Measurements from ENCODE around the gene TRPV3. TPM values are rescaled to one million over a fixed set of nuclear protein-coding genes. Genes with fewer than 3 reads are reported as not detected.

The TRPV3 gene
- total and polyA plus RNA-seq, 2 donors (not counting 3 experiments of a cell fraction or from before 2014, with no cell fraction given): 0.01 TPM; not detected in 1

DNA sequence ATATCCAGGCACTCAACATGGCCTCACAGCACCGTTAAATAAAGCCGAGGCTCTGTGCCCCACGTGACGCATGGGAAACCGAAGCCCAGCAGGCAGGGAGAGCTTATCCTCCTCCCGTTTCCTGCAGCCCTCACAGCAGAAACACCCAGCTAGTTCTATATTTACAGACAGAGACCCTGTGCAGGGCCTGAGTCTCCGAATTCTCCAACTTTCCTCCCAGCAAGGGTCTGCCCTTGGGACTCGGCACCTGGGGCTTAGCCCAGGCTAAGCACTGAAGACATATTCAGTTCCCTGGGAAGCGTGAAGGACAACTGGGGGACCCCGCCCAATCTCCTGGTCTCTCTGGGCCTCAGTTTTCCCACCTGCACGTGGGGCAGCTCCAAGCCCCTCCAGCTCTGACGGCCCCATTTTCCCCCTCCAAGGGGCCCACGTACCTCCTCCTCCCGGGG lies 29.2 kb downstream of the TRPV3 start:
- Histone ChIP-seq H3K9ac (replicated peaks; ENCODE audit: extremely low read depth, insufficient read depth, low read length) (no peak overlapping the region), H3K4me1 (ENCODE audit: control insufficient read depth, extremely low read depth, insufficient read depth, low read length) (no peaks in the 10 kb centered on the region), H4K20me1 (replicated peaks; ENCODE audit: control insufficient read depth, extremely low read depth, insufficient read depth, low read length) (no peaks in the 10 kb centered on the region), H3K36me3 (ENCODE audit: control insufficient read depth in 2 of 2, extremely low read depth in 1 of 2, insufficient read depth in 2 of 2, low read length in 2 of 2) (no peaks in the 10 kb centered on the region), H2AFZ (ENCODE audit: low read depth, low read length) (no peak overlapping the region), H3K27me3 (ENCODE audit: control insufficient read depth in 2 of 2, insufficient read depth in 2 of 2, low read length in 2 of 2) (no peaks in the 10 kb centered on the region), H3K4me2 (ENCODE audit: insufficient read depth, low read length) (no peak overlapping the region), H3K9me3 (replicated peaks; ENCODE audit: control insufficient read depth, insufficient read depth, low read length) (no peaks in the 10 kb centered on the region), H3K27ac (ENCODE audit: insufficient read depth, low read depth, low read length) (no peak overlapping the region), H3K9me1 (replicated peaks; ENCODE audit: control insufficient read depth, extremely low read depth, insufficient read depth, low read length) (no peaks in the 10 kb centered on the region), H3K79me2 (ENCODE audit: control insufficient read depth, insufficient read depth, low read length) (no peaks in the 10 kb centered on the region), H3K4me3 (replicated peaks in 1 of 3; ENCODE audit: insufficient read depth in 1 of 3, low read depth in 1 of 3, low read length in 3 of 3) (no peak overlapping the region)
- ChIA-PET POLR2A (no interaction called here), CTCF (no interaction called here)
- intact Hi-C loops (cut with micrococcal nuclease): no loop called here
- no peak for DNase-seq (ENCODE audit: low read depth, low spot score)
- TF ChIP-seq EZH2 (IDR thresholded peaks at IDR 0.05; ENCODE audit: borderline replicate concordance, low read depth, low read length, severe bottlenecking) (no peak), POLR2A (IDR thresholded peaks at IDR 0.05; ENCODE audit: low read depth, low read length) (no peak), MYC (IDR thresholded peaks at IDR 0.05; ENCODE audit: low read depth, low read length) (no peak), FOS (IDR thresholded peaks at IDR 0.05; ENCODE audit: borderline replicate concordance, insufficient read depth, low read length) (no peak), JUN (IDR thresholded peaks at IDR 0.05; ENCODE audit: borderline replicate concordance, insufficient read depth, insufficient read length, low read depth) (no peak), GATA2 (IDR thresholded peaks at IDR 0.05; ENCODE audit: insufficient read depth, insufficient read length, low read depth, low read length) (no peak), POLR2AphosphoS5 (IDR thresholded peaks at IDR 0.05; ENCODE audit: insufficient read depth, low read depth, low read length) (no peak)
- TF ChIP-seq, protein P1, sequence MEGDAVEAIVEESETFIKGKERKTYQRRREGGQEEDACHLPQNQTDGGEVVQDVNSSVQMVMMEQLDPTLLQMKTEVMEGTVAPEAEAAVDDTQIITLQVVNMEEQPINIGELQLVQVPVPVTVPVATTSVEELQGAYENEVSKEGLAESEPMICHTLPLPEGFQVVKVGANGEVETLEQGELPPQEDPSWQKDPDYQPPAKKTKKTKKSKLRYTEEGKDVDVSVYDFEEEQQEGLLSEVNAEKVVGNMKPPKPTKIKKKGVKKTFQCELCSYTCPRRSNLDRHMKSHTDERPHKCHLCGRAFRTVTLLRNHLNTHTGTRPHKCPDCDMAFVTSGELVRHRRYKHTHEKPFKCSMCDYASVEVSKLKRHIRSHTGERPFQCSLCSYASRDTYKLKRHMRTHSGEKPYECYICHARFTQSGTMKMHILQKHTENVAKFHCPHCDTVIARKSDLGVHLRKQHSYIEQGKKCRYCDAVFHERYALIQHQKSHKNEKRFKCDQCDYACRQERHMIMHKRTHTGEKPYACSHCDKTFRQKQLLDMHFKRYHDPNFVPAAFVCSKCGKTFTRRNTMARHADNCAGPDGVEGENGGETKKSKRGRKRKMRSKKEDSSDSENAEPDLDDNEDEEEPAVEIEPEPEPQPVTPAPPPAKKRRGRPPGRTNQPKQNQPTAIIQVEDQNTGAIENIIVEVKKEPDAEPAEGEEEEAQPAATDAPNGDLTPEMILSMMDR (IDR thresholded peaks at IDR 0.05; ENCODE audit: extremely low read depth in 1 of 2, insufficient read depth in 1 of 2, low read depth in 1 of 2, low read length in 2 of 2): no peak
- TF ChIP-seq, protein P2, sequence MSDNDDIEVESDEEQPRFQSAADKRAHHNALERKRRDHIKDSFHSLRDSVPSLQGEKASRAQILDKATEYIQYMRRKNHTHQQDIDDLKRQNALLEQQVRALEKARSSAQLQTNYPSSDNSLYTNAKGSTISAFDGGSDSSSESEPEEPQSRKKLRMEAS (IDR thresholded peaks at IDR 0.05; ENCODE audit: insufficient read depth, insufficient read length): no peak
- FAIRE-seq: no peak
- BruUV-seq (replicated peaks): no TSS peak
- dilution Hi-C loops (cut with MboI; ENCODE audit: extremely low pct_ligation_motif_present, low sequenced_read_pairs): no loop called here

Measured in endothelial cell of umbilical vein (primary cell).